NCI-H510A treated with DMSO at 0.1 percent for 48 hours (cell line): ENCODE measurements around the gene TRAF1.

Experiments
- DNase-seq: peaks from one replicate; lab custom pipeline; 2025; lab: John Stamatoyannopoulos, UW

Gene TRAF1

DNA sequence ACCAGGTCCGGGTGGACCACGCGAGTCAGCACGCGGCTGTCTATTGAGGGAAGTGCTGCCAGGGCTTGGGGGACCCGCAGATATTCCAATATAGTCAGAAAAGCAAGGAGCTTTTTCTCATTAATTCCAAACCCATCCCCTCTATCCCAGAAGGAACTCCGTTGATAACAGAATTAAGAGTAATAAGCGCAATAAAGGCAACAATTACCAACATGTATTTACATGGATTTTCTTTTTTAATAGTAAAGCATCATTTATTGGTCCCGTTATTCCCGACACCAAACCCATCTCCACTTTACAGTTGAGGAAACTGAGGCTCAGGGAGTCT is 57.3 kb downstream of the TRAF1 start:
- DNase-seq: no peak

- no peak for DNase-seq
These were observed 57.8 kb downstream of the TRAF1 start for GRCh38 chr9:120868676-120869359.

GRCh38 chr9:120868339-120868675 is 58.3 kb downstream of the TRAF1 start:
- DNase-seq: no peak

DNA sequence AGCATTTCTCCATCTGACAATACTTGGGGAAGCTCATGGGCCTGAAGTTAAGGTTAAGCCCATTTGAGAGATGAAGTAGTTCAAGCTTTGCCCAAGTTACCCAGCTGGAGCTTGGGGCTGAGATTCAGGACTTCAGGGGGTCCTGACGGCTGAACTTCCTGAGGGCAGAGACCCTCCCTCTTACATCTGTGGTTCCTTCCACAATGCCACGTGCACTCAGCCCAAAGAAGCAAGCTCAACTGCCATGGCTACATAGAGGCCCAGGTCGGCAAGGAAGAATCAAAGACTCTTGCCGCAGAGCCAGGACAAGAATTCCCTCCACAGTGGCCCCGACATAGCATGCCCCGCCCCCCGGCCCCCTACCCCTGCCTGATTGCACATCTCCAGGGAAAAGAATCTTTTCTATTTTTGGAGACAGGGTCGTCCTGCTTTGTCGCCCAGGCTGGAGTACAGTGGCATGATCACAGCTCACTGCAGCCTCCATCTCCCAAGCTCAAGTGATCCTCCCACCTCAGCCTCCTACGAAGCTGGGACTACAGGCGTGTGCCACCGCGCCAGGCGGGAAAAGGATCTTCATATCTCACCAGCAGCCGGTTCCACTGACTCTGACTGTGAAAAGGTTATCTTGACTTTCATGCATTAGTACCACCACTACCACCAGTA is 58.8 kb downstream of the TRAF1 start:
- DNase-seq: no peak

- DNase-seq: no peak
These were observed 59.9 kb downstream of the TRAF1 start for GRCh38 chr9:120866651-120867050.

DNA sequence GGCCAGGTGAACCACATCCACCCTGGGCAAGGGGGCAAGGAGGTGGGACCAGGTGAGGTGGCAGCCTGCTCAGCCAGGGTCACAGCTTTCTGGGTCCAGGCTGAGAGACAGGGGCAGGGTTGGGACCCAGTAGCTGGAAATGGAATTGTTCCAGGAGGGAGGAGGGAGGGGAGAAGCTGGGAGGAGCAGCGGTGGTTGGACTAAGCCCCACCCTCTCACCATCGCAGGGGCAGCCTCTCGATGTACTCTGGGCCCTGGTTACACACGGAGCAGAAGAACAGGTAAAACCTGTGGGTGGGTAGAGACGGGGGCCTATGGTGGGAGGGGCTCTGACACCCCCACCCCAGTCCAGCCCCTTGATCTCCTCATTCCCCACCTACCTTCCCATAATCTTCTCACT is 60.8 kb downstream of the TRAF1 start:
- DNase-seq: no peak

GRCh38 chr9:120865176-120865575 is 61.4 kb downstream of the TRAF1 start:
- no peak for DNase-seq

DNA sequence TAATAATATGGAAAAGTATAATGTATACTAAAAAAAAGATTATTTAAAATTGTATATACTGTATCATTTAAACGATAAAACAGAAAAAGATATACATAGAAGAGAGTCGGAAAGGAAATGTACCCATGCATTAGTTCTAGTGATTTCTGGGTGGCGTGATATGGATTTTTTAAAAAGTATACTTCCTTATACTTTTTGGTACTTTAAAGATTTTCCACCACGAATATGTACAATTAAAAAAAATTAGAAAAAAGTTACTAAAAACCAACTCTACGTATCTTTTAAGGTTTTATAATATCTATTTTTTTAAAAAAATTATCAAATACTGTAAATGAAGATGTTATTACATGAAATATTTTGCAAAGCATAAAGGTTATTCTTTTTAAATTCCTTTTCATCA is 61.9 kb downstream of the TRAF1 start:
- no peak for DNase-seq

DNA sequence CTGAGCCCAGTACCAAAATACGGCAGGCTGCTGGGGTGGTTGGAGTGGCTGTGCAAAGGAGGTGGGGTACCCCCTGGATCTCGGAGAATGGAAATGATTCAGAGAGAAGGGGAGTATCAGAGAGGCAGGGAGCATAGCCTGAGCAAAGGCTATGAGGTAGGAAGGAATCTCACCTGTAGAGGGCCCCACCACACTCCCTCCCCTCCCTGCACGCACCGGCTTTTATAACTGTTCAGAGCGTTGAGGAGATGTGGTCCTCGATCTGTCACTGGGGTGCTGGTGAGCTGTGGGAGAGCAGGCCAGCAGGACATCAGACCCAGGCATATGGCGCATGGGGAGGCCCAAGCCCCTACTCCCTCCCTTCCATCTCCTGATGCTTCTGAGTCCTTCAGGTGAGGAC is 62.8 kb downstream of the TRAF1 start:
- no peak for DNase-seq

DNA sequence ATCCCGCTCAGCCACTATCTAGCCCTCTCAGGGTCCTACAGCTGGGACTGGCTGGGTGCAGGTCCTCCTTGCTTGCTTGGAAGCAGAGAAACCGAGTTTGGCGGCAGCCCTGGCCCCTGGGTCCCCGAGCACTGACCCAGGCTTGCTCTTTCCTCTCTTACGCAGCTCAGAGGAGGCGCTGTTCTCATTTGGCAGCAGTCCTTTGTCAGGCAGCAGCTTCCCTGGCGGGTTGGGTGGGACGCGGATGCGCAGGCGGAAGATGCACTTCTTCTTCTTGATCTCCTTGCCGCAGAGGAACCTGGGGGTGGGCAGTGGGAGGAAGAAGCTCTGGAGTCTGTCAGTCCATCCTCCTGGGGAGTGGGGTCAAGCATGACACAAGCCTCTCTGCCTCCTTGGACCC is 64.1 kb downstream of the TRAF1 start:
- DNase-seq: no peak

GRCh38 chr9:120861935-120862334 is 64.7 kb downstream of the TRAF1 start:
- DNase-seq: no peak

DNA sequence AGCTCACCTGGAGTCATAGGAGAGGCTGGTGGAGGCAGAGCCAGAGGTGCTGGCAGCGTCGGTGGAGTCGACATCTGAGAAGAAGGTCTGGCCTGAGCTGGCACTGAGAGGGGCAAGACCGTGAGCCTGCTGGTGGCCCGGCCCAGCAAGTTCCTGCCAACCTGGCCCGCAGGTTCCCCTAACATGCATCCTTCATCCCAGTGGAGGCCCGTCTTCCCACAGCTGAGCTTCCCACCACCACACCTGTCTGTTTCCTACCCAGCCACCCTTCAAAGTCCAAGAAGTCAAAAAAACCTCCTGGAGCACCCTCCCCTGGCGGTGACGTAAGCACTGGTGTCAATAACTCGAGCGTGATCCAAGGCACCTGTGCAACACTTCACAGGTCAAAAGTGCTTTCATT is 66.5 kb downstream of the TRAF1 start:
- no peak for DNase-seq

DNA sequence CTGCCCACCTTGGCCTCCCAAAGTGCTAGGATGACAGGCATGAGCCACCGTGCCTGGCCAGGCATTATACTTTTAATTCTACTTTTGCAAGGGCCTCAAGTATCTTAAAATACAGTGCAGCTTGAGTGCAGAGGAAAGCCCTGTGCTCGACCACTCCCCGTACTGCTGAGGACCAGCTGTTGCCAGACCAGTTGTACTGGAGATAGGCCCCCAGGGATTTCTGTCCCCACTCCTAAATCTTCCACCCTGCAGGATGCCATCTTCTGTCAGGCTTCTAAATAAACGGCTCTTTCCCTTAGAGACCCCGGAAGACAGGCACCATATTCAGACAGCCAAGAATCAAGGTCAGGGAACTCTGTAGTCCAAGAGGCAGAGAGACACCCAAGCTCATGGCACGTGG is 67.2 kb downstream of the TRAF1 start:
- no peak for DNase-seq

GRCh38 chr9:120857902-120858301 is 68.7 kb downstream of the TRAF1 start:
- no peak for DNase-seq

DNA sequence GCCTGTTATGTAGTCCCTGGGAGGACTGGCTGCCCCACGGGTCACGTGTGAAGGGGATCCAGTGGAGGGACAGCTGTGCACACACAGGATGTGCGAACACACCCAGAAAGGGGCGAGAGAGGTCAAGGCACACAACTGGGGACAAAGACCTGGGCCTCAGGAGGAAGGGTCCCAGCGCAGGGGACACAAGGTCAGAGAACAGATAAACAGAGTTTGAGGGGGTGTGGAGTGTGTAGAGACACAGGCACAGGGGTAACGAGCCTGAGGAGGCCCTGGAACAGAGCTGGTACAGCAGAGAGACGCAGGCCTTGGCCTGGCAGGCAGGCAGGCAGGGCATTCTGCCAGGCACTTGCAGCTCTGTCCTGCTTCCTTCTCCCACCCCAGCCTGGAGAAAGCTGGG is 69.1 kb downstream of the TRAF1 start:
- no peak for DNase-seq

DNA sequence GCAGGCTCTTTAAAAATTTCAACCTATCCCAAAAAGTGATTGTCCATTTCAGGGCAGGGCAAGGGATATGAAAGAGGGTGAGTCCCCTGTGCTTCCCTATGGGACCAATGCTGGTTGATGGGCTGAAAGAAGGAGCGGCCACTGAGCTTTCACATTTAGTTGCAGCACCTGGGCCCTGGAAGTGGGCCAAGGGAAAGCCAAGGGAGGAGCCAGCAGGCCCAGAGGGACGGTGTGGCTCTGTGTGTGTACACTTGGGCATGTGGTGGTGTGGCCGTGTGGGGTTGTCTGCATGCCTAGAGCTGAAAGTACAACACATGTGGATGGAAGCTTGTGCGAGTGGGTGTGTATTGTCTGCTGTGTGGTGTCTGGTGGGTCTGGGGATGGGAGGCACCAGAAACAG is 69.9 kb downstream of the TRAF1 start:
- no peak for DNase-seq

DNA sequence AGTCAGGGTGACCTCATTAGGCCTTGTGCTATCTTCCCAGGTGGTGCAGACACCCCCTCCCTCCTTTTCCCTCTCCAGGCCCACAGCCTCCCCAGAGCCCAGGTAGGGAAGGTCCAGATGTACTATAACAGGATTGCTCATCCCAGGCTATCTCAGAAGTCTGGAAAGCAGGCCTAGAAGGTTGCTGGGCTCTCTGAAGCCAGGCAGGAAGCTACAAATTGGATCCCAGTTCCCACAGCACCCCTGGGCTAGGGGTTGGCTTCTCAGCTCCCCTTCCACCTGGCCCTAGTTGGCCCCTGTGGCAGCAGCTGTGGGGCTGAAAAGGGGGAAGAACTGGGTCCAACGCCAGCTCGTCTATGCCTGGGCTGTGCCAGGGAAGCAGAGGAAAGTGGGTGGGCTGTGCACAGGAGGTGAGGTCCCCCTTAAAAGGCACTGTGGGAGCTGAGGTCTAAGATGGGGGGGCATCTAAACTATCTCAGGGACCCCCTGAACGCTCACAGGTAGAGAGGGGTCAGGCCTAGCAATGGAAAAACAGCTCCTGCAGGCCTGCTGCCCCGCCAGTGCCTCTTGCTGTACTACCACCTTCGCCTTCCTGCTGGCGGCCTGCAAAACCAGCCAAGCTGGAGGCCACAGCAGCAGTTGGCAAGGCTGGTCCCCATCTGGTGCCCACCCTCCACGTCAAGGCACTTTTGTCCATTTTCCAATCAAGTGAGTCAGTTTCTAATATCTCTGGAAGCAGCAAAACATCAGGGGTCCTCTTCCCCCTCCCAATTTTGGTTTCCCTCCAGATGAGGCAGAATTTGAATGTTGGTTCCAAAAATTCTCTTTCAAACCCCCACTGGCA is 70.5 kb downstream of the TRAF1 start:
- DNase-seq: no peak

DNA sequence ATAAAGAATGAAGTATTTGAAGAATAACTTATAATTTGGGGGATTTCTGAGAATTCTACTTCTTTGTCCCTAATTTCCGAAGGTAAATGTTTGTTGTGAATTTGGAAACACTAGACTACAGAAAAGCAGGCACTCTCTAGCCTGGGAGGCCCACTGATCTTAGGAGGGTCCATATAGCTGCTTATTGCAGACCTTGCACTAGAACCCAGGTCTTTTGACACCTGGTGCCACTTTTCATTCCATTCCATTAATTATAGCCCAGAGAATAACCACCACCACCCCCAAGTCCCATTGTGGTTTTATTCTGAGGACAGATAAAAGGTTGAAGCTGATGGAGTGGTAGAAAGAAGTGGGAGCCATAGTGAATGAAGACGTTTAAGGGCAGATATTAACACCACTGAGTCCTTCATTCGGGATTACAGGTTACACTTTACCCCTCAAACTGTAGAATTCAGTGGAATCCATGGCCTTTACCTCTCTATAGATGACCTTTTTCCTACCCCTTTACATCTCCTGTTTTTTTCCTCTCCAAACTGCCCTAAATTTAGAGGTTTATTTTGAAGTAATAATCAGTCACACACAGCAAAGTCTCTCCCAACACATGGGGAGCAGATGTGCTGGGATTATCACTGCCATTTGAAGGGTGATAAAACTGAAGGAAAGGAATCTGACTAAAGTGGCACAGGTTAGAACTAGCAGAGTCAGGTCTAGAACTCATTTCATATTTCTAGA is 71.8 kb downstream of the TRAF1 start:
- DNase-seq: no peak

DNA sequence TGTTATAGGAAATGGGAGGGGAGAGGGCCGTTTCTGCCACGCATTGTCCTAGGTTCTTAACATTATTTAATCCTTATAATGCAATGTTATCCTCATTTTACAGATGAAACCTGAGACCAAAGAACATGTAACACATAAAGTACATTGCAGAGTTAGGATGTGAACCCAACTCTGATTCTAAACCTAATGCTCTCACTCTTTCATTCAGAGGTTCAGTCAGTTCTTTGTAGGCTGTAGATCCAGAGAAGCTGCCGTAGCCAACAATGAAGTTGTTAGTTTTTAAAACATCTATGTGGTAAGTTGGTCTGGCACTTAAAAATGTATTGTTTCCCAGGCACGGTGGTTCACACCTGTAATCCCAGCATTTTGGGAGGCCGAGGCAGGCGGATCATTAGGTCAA is 73.4 kb downstream of the TRAF1 start:
- DNase-seq: no peak
